Activated CD4-positive, alpha-beta T cell treated with anti-CD3 and anti-CD28 coated beads, Interleukin-2, Interleukin-4, amounts not matched to agents 100 ng/mL and 50 ng/mL, durations not matched to agents 16 hours and 8 hours (primary cell): Measurements from ENCODE around the gene PTGER3.
"Not testable (repeated sequence)": the region's sequence is repeated elsewhere in the genome, so short reads cannot be mapped to it uniquely, and the experiment has no call there.

ENCODE experiments used
- DNase-seq: peaks from one replicate; pipeline ENCODE4 v3.0.0-alpha.2; 2020; ENCODE audit warnings: low spot score

Gene PTGER3

DNA sequence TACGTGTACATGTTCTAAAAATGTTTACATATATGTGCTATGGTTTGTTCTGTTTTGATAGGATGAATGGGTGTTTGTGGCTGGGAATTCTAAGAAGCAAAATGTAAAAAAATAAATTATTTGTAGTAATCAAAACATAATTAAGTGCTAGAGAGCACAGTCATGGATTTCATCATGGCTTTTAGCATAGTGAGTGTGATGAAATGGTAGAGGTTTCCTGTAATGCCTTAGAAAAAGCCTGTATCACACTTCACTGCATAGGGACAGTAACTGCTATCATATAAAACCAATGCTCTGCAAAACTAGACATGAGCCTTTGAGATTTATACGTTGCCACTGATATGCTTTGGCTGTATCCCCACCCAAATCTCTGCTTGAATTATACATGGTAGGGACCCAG lies 99.8 kb downstream of the PTGER3 start:
- DNase-seq: no peak

DNA sequence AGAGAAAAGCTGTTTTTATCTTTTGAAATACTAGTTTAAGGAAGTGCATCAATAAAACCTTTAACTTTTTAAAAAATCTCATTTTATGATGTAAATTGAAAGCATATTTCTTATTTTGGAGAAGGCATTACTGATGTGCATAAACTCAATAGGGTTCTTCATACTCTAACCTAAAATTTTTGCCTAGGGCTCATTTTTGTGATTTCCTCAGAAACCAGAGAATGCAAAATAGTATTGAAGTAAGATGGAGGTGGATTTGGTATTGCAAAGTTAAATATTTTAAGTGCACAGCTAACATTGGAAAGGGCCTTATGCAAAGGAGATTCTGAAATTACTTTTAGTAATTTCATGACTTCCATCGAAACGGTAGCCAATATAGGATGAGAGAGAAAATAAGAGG lies 101.9 kb downstream of the PTGER3 start:
- DNase-seq: no peak

DNA sequence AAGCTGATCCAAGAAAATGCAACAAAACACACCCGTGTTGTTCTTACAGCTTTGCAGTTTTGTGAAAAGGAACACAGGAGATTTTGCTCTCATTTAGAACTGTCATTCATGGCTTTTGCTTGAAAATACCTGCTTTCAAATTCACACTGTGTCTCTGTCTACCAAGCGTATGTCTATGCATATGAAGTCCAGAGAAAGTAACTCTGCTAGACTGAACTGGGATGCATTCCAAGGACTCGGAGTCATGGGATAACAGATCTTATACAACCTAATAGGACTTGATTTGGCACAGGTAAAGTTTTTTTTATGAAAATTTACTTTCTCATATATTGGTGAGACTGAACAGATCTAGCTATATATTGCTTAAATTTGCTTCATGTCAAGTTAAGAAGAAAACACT lies 102.4 kb downstream of the PTGER3 start:
- DNase-seq: no peak

DNA sequence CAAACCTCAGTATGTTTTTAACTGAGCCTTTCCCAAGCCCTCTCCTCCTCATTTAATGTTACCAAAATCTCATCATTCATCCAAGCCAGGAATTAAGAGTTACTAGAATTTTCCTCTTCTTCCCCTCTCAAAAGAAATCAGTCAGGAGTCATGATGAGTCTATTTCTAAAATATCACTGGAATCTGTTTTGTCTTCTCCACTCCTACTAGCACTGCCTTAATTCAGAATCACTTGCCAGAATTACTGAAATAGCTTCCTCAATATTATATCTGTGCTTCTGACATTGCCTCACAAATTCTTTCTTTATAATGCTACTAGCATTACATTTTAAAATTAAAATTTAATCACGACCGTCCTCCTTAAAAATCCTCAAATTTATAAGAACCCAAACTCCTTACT lies 106.1 kb downstream of the PTGER3 start:
- DNase-seq: no peak

DNA sequence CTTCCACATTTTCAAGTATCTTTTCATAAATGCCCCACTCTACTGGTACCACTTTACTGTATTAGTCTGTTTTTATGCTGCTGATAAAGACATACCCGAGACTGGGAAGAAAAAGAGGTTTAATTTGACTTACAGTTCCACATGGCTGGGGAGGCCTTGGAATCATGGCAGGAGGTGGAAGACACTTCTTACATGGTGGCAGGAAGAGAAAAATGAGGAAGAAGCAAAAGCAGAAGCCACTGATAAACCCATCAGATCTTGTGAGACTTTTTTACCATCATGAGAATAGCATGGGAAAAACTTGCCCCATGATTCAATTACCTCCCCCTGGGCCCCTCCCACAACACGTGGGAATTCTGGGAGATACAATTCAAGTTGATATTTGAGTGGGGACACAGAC lies 107.2 kb downstream of the PTGER3 start:
- DNase-seq: not testable (repeated sequence)

DNA sequence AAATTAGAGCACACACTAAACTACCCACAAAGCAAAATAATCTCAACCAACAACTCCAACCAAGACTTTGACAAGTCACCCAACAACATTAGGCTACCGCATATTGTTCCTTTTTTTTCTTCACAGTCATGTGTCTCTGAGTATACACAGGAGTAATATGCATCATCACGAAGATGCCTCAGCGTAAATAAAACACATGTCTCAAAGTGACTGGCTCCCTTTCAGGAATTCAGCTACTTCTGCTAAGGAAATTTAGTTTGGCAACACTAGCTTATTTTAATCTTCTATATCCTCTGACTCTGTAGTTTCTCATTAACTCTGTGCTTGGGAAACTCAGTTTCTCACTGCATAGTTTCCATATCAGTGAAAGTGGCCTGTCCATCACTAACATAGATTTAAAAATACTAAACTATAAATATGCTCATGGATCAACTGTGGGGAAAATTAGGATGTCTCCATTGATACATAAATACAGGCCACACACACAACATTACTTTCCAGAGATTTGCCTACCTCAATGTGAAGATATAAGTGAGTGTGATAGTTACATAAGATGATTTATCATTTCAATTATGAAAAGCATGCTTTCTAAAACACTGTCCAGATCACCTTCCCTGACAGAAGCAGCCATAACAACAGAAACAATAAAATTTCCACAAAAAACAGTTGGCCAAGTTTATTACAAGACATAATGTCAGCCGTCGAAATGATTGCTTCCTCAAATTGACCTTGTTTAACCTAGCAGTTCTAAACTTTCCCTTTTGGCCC lies 113.2 kb downstream of the PTGER3 start:
- DNase-seq: no peak

DNA sequence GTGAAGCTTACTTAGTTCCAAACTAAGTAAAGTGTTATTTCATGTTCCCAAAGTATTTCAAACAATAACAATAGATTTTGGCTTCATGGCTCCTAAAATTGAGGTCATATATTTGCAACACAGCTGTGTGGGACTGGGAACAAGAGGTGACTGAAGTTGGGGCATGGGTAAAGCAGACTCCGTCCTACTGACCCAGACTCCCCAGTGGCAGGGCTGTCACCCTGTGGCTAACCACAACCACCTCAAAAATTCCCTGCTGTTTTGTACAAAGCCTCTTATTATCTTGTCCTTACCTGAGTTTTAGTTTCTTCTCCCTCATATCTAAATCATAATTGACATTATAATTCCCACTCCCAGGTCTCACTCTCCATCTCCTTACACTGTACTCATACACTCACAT lies 117.6 kb downstream of the PTGER3 start:
- no peak for DNase-seq

DNA sequence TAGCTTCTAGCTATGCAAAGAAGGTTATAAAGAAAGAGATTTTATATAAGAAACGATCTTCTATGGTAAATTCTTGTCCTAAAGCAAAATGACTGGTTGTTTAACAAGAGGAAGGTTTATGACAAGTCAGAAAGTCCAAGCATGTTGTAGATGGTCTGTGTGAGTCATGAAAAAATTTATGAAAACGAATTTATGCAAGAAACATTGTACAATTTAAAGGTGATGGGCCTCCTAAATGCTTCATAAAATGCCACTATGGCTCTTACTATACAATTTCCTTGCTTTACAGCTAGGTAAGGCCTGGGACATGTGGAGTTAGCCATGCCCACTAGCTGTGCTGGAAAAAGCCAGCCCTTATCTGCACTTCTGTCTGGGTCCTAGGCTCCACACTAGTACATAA lies 125.4 kb downstream of the PTGER3 start:
- DNase-seq: no peak
